Measurements from ENCODE around the gene RBPMS2.

RBPMS2 gene

DNA sequence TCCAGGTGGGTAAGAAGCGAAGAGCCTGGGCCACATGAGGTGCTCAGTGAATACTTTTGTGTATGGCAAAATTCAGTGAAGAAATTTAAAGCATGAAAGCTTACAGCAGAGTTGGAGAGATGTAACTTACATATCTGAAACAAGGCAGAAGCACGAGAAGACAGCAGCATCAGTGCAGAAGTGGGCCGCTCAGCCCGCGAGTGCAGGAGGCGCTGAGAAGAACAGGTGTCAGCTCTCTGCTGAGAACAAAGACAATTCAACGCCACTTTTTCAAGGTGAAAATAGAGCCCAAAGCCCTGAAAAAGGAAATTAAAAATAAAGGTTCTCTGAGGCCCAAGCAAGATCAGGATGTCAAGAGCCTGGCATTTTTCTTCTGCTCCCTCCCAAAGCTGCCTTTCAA is 58.3 kb downstream of the RBPMS2 start:
- in situ Hi-C loops (cut with MboI; ENCODE audit: low sequenced_read_pairs, unreplicated experiment): loop anchor here (5.0 kb wide), 1 partner anchor 35 kb away; no protein-coding TSS in a partner anchor
- DNase-seq (ENCODE audit: low spot score): no peak
- no peak for TF ChIP-seq CTCF (IDR thresholded peaks at IDR 0.05; ENCODE audit: borderline replicate concordance, control extremely low read depth, extremely low read depth, insufficient read depth, missing control alignments)

DNA sequence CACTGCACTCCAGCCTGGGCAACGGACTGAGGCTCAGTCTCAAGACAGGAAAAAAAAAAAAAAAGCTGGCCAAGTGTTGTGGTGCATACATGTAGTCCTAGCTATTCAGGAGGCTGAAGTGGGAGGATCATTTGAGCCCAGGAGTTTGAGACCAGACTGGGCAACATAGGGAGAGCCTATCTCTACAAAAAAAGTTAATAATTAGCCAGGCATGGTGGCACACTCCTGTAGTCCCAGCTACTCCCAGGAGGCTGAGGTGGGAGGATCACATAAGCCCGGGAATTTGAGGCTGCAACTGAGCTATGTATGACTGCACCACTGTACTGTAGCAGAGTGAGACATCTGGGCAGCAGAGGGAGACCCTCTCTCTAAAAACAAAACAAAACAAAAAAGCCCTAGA is 58.9 kb downstream of the RBPMS2 start:
- no peak for DNase-seq (ENCODE audit: low spot score)

GRCh38 chr15:64713592-64713991 is 61.8 kb downstream of the RBPMS2 start:
- TF ChIP-seq CTCF (IDR thresholded peaks at IDR 0.05; ENCODE audit: borderline replicate concordance, control extremely low read depth, extremely low read depth, insufficient read depth, missing control alignments): no peak
- in situ Hi-C loops (cut with MboI; ENCODE audit: low sequenced_read_pairs, unreplicated experiment): no loop called here
- DNase-seq (ENCODE audit: low spot score): no peak

More for the DNA sequence above, 58.9 kb downstream of the RBPMS2 start:
- in situ Hi-C loops (cut with MboI; ENCODE audit: low sequenced_read_pairs, unreplicated experiment): loop anchor here (5.0 kb wide), 1 partner anchor 34 kb away; no protein-coding TSS in a partner anchor
- no peak for TF ChIP-seq CTCF (IDR thresholded peaks at IDR 0.05; ENCODE audit: borderline replicate concordance, control extremely low read depth, extremely low read depth, insufficient read depth, missing control alignments)

DNA sequence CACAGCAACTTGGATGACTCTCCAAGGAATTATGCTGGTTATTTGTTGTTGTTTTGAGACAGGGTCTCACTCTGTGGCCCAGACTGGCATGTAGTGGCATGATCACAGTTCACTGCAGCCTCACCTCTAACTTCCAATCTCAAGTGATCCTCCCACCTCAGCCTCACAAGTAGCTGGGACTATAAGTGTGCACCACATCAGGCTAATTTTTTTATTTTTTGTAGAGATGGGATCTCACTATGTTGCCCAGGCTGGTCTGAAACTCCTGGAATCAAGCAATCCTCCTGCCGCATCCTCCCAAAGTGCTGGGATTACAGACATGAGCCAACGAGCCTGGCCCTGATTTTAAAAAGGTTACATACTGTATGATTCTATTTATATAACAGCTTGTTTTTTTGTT is 63.0 kb downstream of the RBPMS2 start:
- no peak for DNase-seq (ENCODE audit: low spot score)
- in situ Hi-C loops (cut with MboI; ENCODE audit: low sequenced_read_pairs, unreplicated experiment): no loop called here
- no peak for TF ChIP-seq CTCF (IDR thresholded peaks at IDR 0.05; ENCODE audit: borderline replicate concordance, control extremely low read depth, extremely low read depth, insufficient read depth, missing control alignments)

DNA sequence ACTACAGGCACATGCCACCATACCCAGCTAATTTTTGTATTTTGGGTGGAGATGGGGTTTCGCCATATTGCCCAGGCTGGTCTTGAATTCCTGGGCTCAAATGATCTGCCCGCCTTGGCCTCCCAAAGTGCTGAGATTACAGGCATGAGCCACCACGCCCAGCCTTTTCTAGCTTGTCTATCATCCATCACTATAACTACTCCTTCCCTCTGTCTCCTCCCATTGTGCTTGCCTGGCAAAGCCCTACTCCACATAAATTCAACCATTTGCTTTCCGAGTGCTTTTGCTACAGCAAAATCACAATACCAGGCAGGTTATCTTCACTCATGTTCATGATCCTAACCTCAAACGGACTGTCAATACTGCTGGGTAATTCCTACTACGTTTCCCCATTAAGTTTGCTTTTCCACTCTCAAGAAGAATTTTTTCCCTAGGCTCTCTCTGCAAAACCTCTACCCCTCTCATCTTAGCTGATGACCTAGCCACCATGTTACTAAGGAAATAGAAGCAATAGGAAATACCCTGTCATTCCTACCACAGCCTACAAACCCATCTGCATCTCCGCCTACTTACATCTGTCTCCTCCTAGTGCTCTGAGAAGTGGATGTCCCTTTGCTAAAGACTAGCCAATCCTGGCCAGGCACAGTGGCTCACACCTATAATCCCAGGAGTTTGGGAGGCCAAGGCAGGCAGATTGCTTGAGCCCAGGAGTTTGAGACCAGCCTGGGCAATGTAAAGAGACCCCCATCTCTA is 64.5 kb downstream of the RBPMS2 start:
- no peak for DNase-seq (ENCODE audit: low spot score)
- in situ Hi-C loops (cut with MboI; ENCODE audit: low sequenced_read_pairs, unreplicated experiment): no loop called here
- TF ChIP-seq CTCF (IDR thresholded peaks at IDR 0.05; ENCODE audit: borderline replicate concordance, control extremely low read depth, extremely low read depth, insufficient read depth, missing control alignments): no peak

DNA sequence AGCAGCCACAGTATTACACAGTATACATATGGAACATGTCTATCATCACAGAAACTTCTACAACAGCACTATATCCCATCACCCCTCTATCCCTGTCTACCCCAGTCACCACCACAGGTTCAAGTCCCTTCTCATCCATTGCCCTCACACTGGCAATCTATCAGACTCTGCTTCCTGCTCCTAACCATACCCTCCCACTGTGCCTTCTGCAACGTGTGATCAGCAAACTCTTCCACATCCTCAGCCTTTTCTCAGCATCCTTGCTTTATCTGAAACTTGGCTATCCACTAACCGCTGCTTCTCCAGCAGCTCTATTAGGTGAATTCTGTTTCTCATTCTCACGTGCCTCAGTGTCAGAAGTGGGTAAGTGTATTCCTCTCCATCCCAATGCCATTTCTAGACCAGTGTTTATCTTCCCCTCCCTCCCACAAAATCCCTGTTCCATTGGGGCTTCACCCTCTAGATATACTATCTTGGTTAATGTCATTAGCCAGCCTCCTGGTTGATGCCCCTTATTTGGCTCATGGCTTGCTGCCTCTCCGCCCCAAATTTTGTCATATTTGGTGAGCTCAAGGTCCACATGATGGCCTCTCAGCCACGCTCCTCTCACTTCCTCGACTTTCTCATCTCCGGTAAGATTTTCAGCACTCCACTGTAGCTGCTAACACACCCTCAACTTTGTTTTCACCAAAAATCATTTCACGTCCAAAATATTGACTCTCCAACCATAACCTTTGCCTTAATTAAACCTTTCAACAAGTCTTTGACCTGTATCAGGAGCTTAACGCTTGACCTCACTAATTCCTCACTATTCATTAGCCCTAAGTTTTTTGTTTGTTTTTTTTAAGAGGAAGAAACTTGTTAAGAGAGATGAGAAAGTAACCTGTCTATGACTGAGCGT is 69.1 kb downstream of the RBPMS2 start:
- TF ChIP-seq CTCF (IDR thresholded peaks at IDR 0.05; ENCODE audit: borderline replicate concordance, control extremely low read depth, extremely low read depth, insufficient read depth, missing control alignments): no peak
- no peak for DNase-seq (ENCODE audit: low spot score)
- in situ Hi-C loops (cut with MboI; ENCODE audit: low sequenced_read_pairs, unreplicated experiment): no loop called here
